Stimulated activated effector memory CD8-positive, alpha-beta T cell treated with anti-CD3 and anti-CD28 coated beads, Interleukin-12 subunit alpha, Interleukin-12 subunit beta, amount 100 ng/mL, for 72 hours (primary cell): Measurements from ENCODE around the gene PCDHGC3.
"Not testable (repeated sequence)": the region's sequence is repeated elsewhere in the genome, so short reads cannot be mapped to it uniquely, and the experiment has no call there.

Experiments
- ATAC-seq: fragments of 150-1000 bp; cut with Tn5 transposase; 2 replicates; pipeline ENCODE4 v1.10.0; 2021
- DNase-seq, 2 donors: peaks; one replicate each; pipeline ENCODE4 v3.0.0; 2021 to 2022; ENCODE audit warnings: low spot score in 2 of 2
- H3K27ac Mint-ChIP-seq: one replicate; pipeline ENCODE4 v1.8.0; 2022; ENCODE audit warnings: mild to moderate bottlenecking, mixed read lengths
- H3K36me3 Mint-ChIP-seq: one replicate; pipeline ENCODE4 v1.8.0; 2022; ENCODE audit warnings: mild to moderate bottlenecking, mixed read lengths
- H3K4me1 Mint-ChIP-seq: one replicate; pipeline ENCODE4 v1.8.0; 2022; ENCODE audit warnings: mixed read lengths
- H3K4me3 Mint-ChIP-seq: one replicate; pipeline ENCODE4 v1.8.0; 2022; ENCODE audit warnings: mild to moderate bottlenecking, mixed read lengths
- H3K9me3 Mint-ChIP-seq: one replicate; pipeline ENCODE4 v1.8.0; 2022; ENCODE audit warnings: mixed read lengths

The PCDHGC3 gene

DNA sequence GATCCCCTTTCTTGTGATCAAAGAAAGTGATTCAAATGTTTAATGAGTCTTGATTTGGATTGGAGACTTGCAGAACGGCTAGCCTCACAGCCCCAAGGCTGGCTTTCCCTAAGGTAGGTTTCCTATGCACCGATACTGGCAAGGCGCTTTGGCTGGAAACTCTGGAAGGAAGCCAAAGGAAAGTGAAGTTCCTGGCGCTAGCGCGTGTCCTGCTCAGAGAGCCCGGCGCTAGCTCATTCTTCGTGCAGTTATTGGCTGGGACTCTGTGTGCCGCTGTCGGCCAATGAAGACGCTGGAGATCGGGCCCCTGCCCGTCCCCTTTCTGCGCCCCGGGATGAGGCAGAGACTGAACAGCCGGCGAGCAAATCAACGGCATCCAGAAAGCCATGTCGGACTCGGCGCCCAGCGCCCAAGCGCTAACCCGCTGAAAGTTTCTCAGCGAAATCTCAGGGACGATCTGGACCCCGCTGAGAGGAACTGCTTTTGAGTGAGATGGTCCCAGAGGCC lies at the start of gene PCDHGC3:
Gene PCDHGC3 (plus strand): TSS at position 342 of the 507 bp plus-strand sequence. CDS start 151 bp downstream, at position 493.
- ATAC-seq, result peak; percentile 86
- no peak for DNase-seq
- Mint-ChIP-seq H3K36me3 (no peaks in the 10 kb centered on the region), H3K4me1 (peaks cover 32% of the 10 kb centered on the region), H3K4me3 (peak within 1 kb of the TSS; percentile 82), H3K9me3 (no peaks in the 10 kb centered on the region), H3K27ac (no peak within 1 kb of the TSS)

DNA sequence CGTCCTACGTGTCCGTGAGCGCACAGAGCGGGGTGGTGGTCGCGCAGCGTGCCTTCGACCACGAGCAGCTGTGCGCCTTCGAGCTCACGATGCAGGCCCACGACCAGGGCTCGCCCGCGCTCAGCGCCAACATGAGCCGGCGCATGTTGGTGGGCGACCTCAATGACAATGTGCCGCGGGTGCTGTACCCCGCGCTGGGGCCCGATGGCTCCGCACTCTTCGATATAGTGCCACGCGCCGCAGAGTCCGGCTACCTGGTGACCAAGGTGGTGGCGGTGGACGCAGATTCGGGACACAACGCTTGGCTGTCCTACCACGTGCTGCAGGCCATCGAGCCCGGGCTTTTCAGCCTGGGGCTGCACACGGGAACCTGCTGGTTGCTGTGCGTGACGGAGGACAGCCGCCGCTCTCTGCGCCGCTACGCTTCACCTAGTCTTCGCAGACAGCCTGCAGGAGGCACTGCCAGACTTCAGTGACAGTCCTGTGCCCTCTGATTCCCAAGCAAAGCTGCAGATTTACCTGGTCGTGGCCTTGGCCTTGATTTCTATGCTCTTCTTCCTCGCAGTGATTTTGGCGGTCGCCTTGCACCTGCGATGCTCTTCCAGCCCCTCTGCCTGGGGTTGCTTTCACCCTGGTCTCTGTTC lies 47.9 kb upstream of the PCDHGC3 start:
- Mint-ChIP-seq H3K27ac (no peak overlapping the region), H3K9me3 (peaks cover 13% of the 10 kb centered on the region), H3K4me1 (peaks cover 10% of the 10 kb centered on the region), H3K36me3 (peaks cover 11% of the 10 kb centered on the region), H3K4me3 (no peak overlapping the region)
- DNase-seq (no peak), ATAC-seq (no peak)

DNA sequence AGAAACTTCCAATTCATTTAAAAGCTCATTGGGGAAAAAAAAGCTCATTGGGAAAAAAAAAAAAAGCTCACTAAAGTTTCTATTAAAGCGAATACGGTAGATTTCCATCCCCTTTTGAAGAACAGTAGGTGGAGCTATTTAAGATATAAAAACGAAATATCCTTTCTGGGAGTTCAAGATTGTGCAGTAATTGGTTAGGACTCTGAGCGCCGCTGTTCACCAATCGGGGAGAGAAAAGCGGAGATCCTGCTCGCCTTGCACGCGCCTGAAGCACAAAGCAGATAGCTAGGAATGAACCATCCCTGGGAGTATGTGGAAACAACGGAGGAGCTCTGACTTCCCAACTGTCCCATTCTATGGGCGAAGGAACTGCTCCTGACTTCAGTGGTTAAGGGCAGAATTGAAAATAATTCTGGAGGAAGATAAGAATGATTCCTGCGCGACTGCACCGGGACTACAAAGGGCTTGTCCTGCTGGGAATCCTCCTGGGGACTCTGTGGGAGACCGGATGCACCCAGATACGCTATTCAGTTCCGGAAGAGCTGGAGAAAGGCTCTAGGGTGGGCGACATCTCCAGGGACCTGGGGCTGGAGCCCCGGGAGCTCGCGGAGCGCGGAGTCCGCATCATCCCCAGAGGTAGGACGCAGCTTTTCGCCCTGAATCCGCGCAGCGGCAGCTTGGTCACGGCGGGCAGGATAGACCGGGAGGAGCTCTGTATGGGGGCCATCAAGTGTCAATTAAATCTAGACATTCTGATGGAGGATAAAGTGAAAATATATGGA lies 45.2 kb upstream of the PCDHGC3 start, which contains the start of gene PCDHGA12:
Gene PCDHGA12 (plus strand): TSS at position 176 of the 782 bp plus-strand sequence. CDS start 253 bp downstream, at position 429.
- Mint-ChIP-seq H3K27ac (no peak within 1 kb of the TSS), H3K4me1 (peaks cover 10% of the 10 kb centered on the region), H3K9me3 (peaks cover 13% of the 10 kb centered on the region), H3K36me3 (peaks cover 11% of the 10 kb centered on the region), H3K4me3 (peak within 1 kb of the TSS; percentile 31)
- no peak for ATAC-seq
- DNase-seq, result no peak

DNA sequence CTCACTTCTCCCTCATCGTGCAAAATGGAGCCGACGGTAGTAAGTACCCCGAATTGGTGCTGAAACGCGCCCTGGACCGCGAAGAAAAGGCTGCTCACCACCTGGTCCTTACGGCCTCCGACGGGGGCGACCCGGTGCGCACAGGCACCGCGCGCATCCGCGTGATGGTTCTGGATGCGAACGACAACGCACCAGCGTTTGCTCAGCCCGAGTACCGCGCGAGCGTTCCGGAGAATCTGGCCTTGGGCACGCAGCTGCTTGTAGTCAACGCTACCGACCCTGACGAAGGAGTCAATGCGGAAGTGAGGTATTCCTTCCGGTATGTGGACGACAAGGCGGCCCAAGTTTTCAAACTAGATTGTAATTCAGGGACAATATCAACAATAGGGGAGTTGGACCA lies 44.5 kb upstream of the PCDHGC3 start:
- H3K4me3 Mint-ChIP-seq, result peak overlapping the region; percentile 31
- peaks cover 13% of the 10 kb centered on the region for H3K9me3 Mint-ChIP-seq
- no peak overlapping the region for H3K27ac Mint-ChIP-seq
- DNase-seq, result no peak
- ATAC-seq, result no peak
- H3K36me3 Mint-ChIP-seq, result peaks cover 11% of the 10 kb centered on the region
- H3K4me1 Mint-ChIP-seq, result peaks cover 10% of the 10 kb centered on the region

DNA sequence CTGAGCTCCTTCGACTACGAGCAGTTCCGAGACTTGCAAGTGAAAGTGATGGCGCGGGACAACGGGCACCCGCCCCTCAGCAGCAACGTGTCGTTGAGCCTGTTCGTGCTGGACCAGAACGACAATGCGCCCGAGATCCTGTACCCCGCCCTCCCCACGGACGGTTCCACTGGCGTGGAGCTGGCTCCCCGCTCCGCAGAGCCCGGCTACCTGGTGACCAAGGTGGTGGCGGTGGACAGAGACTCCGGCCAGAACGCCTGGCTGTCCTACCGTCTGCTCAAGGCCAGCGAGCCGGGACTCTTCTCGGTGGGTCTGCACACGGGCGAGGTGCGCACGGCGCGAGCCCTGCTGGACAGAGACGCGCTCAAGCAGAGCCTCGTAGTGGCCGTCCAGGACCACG lies 43.5 kb upstream of the PCDHGC3 start:
- not testable (repeated sequence) for H3K27ac Mint-ChIP-seq, DNase-seq, ATAC-seq, H3K4me3 Mint-ChIP-seq
- Mint-ChIP-seq H3K9me3 (peaks cover 13% of the 10 kb centered on the region), H3K36me3 (peaks cover 11% of the 10 kb centered on the region), H3K4me1 (peaks cover 10% of the 10 kb centered on the region)

DNA sequence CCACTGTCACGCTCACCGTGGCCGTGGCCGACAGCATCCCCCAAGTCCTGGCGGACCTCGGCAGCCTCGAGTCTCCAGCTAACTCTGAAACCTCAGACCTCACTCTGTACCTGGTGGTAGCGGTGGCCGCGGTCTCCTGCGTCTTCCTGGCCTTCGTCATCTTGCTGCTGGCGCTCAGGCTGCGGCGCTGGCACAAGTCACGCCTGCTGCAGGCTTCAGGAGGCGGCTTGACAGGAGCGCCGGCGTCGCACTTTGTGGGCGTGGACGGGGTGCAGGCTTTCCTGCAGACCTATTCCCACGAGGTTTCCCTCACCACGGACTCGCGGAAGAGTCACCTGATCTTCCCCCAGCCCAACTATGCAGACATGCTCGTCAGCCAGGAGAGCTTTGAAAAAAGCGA lies 43.0 kb upstream of the PCDHGC3 start:
- ATAC-seq, DNase-seq, H3K4me3 Mint-ChIP-seq, H3K27ac Mint-ChIP-seq: not testable (repeated sequence)
- Mint-ChIP-seq H3K4me1 (peaks cover 10% of the 10 kb centered on the region), H3K36me3 (peaks cover 11% of the 10 kb centered on the region), H3K9me3 (peaks cover 13% of the 10 kb centered on the region)

DNA sequence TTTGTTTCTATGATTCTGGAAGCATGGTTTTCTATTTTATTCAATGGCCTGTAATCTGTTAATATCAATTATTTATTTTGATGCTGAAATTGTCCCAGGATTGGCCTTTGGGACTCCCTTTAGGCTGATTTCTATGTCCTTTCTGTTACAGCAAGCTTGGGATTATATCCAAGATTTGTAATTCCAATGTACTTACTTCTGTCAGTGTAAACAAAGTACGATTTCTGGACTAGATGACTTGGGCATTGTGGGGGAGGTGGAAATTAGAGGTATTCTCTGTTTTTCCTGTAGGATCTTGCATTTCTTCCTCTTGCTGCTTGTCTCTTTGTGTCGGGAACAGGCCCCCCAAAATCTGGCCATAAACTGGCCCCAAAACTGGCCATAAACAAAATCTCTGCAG lies 41.8 kb upstream of the PCDHGC3 start:
- Mint-ChIP-seq H3K36me3 (peaks cover 11% of the 10 kb centered on the region), H3K9me3 (peaks cover 9% of the 10 kb centered on the region), H3K4me3 (no peak overlapping the region), H3K27ac (no peak overlapping the region), H3K4me1 (peaks cover 10% of the 10 kb centered on the region)
- DNase-seq, result no peak
- no peak for ATAC-seq

DNA sequence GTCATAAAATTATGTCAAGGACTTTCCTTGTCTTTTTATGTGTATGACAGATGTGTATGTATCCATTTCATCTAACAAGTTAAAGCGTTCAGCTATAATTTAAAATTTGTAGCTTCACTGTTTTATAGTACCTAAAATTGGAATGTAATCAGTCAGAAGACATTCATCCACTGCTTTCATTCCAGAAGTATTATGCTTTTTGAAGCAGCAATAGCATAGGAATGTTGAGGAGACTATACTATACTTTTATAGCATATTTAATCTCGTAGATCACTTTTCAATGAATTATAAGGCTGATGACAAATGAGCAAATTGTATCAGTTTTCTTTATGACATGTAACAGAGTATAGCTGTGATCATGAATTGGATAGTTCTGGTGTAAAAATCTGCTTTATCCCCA lies 38.5 kb upstream of the PCDHGC3 start:
- H3K4me3 Mint-ChIP-seq, result no peak overlapping the region
- no peak overlapping the region for H3K27ac Mint-ChIP-seq
- no peaks in the 10 kb centered on the region for H3K36me3 Mint-ChIP-seq
- ATAC-seq (no peak), DNase-seq (no peak)
- peaks cover 5% of the 10 kb centered on the region for H3K9me3 Mint-ChIP-seq
- H3K4me1 Mint-ChIP-seq, result no peaks in the 10 kb centered on the region

DNA sequence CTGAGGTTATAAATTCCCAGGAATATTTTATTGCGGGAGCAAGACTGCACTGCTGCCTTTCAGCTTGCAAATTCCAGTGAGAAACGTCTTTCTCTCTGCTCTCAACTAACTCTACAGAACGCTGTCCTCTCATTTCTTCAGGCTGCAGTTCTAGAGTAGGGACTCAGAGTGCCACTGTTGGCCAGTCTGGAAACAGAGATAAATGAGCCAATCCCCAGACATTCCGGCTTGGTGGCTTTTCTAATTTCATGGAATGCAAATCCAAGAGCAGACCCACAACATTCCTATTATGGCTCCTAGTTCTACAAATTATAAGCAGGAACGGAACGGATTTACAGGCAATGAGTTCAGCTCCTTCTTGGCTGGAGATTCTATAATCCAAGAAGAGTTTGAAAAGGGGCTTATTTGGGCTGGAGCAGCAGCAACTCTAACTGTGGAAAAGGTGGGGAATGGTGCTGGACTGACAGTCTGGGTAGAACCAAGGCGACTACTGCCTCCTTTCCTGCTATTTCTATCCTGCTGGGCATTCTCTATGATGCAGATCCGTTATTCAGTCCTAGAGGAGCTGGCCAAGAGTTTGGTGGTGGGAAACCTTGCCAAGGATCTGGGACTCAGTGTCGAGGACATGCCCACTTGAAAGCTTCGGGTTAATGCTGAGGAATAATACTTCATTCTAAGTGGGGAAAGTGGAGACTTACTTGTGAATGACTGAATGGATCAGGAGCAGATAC lies 36.2 kb upstream of the PCDHGC3 start:
- ATAC-seq, result no peak
- no peak overlapping the region for H3K4me3 Mint-ChIP-seq
- H3K9me3 Mint-ChIP-seq, result peaks cover 3% of the 10 kb centered on the region
- no peak overlapping the region for H3K27ac Mint-ChIP-seq
- no peak for DNase-seq
- no peaks in the 10 kb centered on the region for H3K36me3 Mint-ChIP-seq
- no peaks in the 10 kb centered on the region for H3K4me1 Mint-ChIP-seq

DNA sequence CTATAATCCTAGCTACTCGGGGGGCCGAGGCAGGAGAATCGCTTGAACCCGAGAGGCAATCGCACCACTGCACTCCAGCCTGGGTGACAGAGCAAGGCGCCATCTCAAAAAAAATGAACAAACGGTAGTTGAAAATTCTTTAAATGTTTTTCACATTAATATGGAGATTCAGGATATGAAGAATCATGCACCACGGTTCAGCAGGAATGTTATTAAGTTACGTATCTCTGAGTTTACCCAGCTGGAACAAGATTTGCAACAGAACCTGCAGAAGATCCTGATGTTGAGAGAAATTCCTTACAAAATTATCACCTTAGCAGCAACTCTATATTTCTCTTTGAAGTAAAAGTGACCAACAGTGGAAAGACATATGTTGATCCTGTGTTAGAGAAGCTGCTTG lies 35.4 kb upstream of the PCDHGC3 start:
- no peak overlapping the region for H3K4me3 Mint-ChIP-seq
- H3K4me1 Mint-ChIP-seq, result no peaks in the 10 kb centered on the region
- ATAC-seq (no peak), DNase-seq (no peak)
- no peaks in the 10 kb centered on the region for H3K36me3 Mint-ChIP-seq
- peaks cover 3% of the 10 kb centered on the region for H3K9me3 Mint-ChIP-seq
- H3K27ac Mint-ChIP-seq, result no peak overlapping the region

DNA sequence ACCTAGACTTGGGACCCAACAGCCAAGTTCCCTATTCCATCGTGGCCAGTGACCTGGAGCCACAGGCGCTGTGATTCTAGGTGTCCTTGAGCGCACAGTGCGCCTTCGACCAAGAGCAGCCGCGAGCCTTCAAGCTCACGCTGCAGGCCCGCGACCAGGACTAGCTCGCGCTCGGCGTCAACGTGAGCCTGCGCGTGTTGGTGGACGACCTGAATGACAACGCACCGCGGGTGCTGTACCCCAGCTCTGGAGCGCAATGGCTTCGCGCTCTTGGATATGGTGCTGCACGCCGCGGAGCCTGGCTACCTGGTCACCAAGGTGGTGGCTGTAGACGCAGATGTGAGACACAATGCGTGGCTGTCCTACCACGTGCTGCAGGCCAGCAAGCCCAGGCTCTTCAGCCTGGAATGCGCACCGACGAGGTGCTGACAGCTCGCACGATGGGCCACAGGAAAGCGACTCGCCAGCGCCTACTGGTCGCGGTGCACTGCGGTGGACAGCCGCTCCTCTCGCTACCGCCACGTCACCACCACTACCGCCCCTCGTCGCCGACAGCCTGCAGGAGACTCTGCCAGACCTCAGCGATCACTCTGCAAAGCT lies 34.1 kb upstream of the PCDHGC3 start:
- H3K4me3 Mint-ChIP-seq, result no peak overlapping the region
- no peak overlapping the region for H3K27ac Mint-ChIP-seq
- H3K4me1 Mint-ChIP-seq, result no peaks in the 10 kb centered on the region
- peaks cover 3% of the 10 kb centered on the region for H3K9me3 Mint-ChIP-seq
- DNase-seq, result no peak
- ATAC-seq, result no peak
- no peaks in the 10 kb centered on the region for H3K36me3 Mint-ChIP-seq

DNA sequence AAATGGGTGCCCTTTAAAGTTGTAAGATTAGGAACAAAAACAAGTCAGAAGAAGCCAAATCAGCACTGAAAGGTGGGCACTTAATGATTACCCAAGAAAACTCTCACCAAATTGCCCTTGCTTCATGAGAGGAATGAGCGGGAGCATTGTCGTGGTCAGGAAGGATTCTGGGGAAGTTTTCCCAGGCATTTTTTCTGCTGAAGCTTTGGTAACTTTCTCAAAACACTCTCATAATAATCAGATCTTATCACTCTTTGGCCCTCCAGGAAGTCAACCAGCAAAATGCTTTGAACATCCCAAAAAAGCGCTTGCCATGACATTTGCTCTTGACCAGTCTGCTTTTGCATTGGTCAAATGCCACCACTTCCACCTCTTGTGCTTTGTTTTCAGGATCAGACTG lies 10.4 kb upstream of the PCDHGC3 start:
- no peaks in the 10 kb centered on the region for H3K9me3 Mint-ChIP-seq
- no peaks in the 10 kb centered on the region for H3K4me1 Mint-ChIP-seq
- no peak overlapping the region for H3K27ac Mint-ChIP-seq
- ATAC-seq (no peak), DNase-seq (no peak)
- no peak overlapping the region for H3K4me3 Mint-ChIP-seq
- no peaks in the 10 kb centered on the region for H3K36me3 Mint-ChIP-seq

DNA sequence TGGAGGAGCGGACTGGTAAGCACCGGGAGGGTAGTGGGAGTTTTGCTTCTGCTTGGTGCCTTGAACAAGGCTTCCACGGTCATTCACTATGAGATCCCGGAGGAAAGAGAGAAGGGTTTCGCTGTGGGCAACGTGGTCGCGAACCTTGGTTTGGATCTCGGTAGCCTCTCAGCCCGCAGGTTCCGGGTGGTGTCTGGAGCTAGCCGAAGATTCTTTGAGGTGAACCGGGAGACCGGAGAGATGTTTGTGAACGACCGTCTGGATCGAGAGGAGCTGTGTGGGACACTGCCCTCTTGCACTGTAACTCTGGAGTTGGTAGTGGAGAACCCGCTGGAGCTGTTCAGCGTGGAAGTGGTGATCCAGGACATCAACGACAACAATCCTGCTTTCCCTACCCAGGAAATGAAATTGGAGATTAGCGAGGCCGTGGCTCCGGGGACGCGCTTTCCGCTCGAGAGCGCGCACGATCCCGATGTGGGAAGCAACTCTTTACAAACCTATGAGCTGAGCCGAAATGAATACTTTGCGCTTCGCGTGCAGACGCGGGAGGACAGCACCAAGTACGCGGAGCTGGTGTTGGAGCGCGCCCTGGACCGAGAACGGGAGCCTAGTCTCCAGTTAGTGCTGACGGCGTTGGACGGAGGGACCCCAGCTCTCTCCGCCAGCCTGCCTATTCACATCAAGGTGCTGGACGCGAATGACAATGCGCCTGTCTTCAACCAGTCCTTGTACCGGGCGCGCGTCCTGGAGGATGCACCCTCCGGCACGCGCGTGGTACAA lies 556 bp downstream of the PCDHGC3 start:
- Mint-ChIP-seq H3K4me1 (peaks cover 32% of the 10 kb centered on the region), H3K27ac (no peak overlapping the region), H3K9me3 (no peaks in the 10 kb centered on the region), H3K36me3 (no peaks in the 10 kb centered on the region), H3K4me3 (peak overlapping the region; percentile 82)
- ATAC-seq (peak; percentile 37), DNase-seq (no peak)

DNA sequence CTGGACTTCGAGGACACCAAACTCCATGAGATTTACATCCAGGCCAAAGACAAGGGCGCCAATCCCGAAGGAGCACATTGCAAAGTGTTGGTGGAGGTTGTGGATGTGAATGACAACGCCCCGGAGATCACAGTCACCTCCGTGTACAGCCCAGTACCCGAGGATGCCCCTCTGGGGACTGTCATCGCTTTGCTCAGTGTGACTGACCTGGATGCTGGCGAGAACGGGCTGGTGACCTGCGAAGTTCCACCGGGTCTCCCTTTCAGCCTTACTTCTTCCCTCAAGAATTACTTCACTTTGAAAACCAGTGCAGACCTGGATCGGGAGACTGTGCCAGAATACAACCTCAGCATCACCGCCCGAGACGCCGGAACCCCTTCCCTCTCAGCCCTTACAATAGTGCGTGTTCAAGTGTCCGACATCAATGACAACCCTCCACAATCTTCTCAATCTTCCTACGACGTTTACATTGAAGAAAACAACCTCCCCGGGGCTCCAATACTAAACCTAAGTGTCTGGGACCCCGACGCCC lies 1.3 kb downstream of the PCDHGC3 start:
- Mint-ChIP-seq H3K9me3 (no peaks in the 10 kb centered on the region), H3K4me1 (peaks cover 32% of the 10 kb centered on the region), H3K4me3 (peak overlapping the region; percentile 82), H3K36me3 (no peaks in the 10 kb centered on the region), H3K27ac (no peak overlapping the region)
- DNase-seq (no peak), ATAC-seq (no peak)
